NCI-H524 treated with DMSO at 0.1 percent for 48 hours (cell line): Measurements from ENCODE around the gene SHROOM3.
"Not testable (repeated sequence)": the region's sequence is repeated elsewhere in the genome, so short reads cannot be mapped to it uniquely, and the experiment has no call there.

Experiments
- DNase-seq: peaks from one replicate; lab custom pipeline; 2025; lab: John Stamatoyannopoulos, UW

Gene SHROOM3

DNA sequence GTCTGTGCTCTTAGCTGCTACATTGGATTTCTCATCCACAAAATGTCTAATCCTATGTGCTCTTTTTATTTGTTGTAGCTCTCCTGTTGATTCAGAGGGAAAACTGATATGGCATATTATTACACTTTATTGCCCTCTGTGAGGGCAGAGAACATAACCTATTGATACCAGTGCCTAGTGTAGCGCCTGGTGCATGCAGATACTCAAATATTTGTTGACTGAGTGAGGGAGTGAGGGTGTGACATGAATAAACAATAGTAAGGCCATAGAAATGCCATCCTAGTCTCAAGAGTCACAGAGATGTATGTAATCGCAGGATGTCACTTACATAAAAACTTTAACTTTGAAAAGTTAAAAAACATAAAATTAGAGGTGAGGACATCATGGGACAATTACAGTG is 159.1 kb downstream of the SHROOM3 start:
- no peak for DNase-seq

DNA sequence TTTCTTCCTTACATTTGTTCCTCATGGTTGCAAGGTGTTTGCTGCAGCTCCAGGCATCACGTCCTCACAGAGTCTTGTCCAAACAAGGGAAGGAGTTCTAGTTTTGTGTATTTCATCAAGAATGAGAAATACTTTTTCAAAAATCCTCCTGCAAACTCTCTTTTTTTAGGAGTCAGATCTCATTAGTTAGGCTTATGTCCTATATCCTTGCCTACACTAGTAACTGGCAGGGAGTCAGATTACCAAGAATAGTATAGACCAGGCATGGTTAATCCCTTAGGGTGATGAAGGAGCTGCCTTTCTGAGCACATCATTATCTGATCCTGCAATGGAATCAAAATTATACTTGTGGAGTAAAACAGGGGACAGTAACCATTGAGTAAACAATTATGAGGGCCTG is 160.4 kb downstream of the SHROOM3 start:
- DNase-seq = no peak

DNA sequence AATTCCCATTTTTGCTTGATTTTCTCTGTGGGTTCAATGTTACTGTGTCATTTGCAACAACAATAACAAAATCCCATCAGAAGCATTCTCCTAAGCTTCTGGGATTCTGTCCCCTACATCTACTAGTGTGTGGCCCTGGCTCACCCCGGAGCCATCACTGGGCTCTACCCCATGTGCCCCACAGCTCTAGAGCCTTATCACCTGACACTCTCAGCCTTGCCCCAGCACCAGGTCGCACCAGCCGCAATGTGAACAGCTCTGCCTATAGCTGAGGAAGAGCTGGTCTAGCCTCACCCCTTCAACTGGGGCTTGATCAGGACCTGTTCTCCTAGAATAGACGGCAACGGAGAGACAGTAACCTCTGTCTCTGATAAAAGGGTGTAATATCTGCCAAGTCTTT is 161.7 kb downstream of the SHROOM3 start:
- DNase-seq = no peak

DNA sequence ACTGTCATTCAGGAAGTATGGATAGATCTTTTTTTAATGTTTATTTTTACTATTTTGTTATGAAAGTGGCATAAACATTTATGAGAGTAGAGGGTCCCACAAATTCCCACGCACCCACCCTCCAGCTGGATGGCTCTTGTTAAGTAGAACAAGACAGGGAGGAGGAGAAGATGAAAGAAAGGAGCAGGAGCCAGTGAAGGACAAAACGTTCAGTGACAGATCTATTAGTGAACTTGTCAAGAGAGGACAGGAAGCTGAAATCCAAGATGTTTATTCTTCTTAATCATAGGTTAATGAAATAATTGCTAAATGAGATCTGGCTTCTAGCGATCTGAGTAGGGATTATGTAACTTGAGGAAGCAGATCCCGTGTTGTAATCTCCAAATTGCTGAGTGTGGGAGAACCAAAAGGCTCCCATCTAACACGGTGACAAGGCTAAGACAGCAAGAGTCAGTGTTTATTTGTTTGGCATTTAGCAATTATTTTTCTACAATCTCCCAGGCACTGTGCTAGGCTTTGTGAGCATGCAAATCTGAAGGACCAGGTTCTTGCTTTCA is 162.5 kb downstream of the SHROOM3 start:
- DNase-seq = no peak

DNA sequence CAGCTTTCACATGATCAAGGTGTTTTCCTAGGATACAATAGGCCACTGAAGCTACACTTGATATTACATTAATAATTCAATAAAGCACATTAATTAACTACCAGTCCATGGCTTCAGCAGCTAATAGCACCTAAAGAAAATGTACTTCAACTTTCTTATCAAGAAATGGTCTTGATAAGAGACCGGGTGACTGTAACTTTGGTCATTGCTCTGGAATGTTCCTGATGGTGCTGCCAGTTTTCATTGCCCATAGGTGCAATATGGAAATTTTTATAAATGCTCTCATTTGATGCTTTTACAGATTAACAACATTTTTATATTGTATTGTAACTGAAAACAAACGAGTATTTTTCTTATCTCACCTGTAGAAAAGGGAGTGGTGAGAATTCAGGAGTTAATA is 165.4 kb downstream of the SHROOM3 start:
- no peak for DNase-seq

DNA sequence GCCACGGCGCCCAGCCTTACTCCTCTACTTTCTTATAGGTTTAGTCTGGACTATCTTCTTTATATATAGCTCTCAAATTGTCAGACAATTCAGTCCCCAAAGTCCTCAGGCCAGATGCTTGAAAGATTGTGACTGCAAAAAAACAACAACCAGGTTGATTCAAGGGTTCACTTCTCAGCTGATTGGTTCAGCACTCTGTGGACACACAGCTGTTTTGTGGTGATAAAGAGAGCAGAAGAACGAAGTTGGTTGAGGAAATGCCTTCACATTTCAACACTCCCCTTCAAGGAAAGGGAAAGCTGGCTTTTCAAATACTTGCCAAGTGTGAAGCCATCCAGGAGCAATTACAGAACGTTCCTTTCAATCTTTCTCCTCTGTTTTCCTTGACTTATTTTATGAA is 166.8 kb downstream of the SHROOM3 start:
- DNase-seq = no peak

DNA sequence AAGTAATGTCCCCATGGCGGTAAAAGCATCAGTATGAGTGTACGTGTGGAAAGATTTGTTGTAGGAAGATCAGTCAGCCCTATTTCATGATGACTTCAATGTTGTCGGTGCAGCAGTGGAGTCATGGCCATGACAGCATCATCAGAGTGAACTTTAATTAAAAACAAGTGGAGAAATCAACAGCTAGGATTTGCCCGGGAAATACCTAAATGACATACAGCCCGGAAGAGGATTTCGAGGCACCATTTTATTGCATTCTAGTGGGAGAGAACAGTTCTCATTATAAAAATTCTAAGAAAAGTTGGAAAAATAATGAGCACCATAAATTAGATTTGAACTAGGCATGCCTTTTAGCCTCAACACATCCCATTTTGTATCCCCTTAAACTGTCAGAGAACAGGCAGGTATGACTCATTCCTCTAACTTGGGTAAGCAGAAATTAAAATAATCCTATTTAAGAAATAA is 170.1 kb downstream of the SHROOM3 start:
- no peak for DNase-seq

DNA sequence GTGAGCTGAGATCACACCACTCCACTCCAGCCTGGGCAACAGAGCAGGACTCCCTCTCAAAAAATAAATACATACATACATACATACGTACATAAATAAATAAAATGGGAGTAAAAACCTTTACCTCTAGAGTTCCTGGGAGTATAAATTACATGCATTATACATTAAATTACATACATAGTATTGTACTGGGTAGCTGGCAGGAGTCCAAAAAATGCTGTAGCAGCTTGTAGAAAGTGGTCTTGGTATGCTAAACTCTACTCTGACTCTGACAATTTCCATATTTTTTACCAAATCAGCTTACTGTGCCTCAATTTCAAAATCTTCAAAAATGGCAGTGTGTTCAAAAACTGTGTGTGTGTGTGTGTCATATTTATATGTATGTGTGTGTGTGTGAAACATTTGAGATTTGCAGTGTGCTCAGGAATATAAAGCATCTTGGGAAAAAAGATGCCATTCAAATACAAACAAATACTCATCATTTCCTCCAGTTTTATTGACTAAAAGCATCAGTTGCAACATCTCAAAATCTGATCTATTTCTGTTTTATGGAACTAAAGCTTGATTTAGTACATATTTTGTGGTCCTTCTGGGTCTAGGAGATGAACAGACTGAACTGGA is 171.7 kb downstream of the SHROOM3 start:
- no peak for DNase-seq

DNA sequence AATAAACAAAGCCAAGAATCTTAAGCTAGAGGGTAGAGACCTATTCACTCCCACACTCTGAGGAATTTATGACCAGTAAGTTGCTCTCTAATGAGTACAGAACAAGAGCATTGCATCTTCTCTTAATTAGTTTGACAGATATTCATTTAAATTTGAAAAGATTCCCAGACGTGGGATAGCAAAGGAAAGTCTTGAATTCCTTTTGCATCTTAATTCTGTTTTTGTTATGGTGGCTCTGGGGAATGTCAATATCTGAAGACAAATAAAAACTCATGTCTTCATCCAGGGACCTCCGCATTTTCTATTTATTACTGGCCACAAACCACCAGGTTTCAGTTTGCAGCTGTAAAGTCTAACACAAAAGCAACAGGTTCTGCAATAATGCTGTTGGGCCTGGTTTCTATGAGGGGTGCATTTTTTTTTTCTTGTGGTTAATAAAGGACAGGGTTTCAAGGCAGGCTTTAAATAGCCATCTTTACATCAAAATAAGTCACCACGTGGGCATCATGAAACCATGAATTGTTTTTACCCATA is 172.3 kb downstream of the SHROOM3 start:
- DNase-seq = no peak

DNA sequence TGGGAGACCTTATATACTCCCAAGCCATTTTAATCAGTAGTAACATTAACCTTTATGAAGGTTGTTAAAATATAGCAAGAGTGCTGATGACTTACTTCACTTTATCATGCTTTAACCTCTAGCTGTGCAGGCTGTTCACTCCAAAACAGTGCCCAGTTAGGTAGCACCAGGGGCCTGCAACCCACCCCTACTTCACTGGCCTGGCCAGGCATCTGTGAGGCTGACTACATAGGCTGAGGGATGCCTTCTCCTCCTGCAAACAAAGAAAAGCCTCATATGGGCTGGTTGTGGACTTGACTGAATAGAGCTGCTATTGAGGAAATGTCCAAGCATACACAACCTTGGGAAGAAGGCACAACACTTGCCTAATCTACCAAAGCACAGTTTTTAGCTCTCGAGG is 172.8 kb downstream of the SHROOM3 start:
- no peak for DNase-seq

DNA sequence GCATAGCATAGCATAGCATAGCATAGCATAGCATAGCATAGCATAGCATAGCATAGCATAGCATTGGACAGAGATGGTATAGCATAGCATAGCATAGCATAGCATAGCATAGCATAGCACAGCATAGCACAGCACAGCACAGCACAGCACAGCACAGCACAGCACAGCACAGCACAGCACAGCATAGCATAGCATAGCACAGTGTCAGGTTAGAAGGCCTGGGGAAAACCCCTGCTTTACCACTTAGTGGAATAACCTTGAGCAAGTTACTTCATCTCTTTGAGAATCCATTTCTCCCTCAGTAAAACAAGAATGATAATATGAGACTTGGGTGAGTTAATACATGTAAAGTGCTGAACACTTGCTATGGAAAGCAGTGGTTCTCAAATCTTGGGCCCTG is 173.5 kb downstream of the SHROOM3 start:
- DNase-seq = not testable (repeated sequence)

DNA sequence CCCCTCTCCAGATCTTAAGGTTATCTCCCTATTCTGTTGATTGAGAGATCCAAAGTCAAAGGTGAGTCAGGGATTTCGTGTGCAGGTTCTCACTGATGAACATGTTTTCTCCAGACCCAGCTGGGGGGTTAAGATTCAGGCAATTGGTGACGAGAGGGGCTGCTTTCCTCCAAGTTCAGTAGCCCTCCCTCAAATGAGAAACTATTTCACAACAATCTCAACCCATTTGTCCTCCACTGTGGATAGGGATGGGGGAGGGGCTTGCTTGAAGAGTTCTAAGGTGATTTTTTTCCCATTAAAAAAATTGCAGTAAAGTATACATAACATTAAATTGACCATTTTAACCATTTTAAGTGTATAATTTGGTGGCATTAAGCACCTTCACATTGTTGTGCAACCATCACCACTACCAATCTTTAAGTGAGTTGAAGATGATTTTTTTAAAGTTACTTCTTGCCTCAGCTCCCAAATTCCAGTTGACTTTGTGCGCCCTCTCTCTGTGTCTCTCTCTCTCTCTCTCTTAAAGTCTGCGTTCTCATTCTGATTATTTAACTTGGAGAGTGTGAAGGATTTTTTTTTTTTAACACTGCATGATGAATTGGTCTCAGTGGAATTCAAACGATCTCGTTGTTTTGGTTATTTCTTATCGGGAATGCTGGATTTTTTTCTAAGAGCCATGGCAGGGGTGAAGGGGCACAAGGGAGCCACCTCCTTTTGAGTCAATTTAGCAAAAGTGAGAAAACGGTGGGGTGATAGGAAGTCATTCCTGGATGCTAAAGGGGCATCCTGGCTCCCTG is 175.9 kb downstream of the SHROOM3 start:
- DNase-seq = no peak

DNA sequence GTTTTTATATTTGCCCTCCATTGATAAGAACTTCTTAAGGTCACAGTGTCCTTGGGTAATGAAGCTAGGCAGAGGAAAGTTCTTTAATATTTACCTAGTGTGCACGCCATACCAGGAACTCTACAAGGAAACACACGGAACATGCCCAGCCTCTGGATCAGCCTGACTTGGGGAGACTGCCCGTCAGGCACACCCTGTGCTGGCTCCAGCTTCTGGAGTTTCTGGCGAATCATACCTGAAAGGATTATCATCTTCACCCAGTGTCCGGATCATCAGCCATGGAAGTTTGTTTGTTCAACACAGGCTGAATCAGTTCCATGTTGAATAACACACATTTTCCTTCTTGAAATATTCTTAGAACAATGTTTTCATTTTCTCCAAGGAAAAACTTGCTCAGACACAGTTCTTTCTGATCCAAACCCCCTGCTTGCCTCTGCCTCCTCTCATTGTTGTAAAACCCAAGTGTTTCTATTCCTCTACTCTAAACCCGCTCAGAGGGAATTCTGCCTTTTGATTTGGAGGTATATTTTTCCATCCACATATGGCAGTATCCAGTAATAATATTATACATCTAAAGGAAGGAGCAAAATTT is 176.7 kb downstream of the SHROOM3 start:
- DNase-seq = no peak

DNA sequence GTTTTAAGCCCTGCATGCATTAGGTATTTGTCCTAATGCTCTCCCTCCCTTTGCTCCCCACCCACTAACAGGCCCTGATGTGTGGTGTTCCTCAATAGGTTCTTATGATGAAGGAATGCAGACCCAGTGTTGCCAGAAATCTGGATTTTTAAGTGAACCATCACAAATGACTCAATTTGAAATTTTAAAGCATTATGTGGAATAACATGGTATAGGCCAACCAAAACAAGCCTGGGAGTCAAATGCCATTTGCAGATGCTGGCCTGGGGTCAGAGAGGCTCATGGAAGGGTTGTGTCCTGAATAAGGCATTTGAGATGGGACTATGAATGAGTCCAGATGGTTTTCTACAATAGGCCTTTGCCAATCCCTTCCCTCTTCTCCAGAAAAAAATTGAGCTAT is 179.6 kb downstream of the SHROOM3 start:
- DNase-seq = no peak

DNA sequence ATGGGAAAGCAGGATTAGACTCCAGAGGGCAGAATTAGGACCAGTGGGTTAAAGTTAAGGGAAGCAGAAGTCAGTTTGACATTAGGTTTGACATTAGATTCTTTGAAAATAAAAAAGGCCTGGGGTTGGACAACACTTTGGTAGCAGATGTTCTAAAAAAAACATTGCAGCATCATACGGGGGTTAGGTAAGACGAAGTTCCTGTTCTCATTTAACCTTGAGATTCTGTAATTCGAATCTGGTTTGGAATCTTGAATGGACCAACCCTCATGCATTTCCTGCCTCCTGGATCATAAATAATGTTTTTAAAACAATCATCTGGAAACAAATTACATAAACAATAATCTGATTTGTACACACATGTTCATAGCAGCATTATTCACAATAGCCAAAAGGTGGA is 181.0 kb downstream of the SHROOM3 start:
- DNase-seq = no peak

DNA sequence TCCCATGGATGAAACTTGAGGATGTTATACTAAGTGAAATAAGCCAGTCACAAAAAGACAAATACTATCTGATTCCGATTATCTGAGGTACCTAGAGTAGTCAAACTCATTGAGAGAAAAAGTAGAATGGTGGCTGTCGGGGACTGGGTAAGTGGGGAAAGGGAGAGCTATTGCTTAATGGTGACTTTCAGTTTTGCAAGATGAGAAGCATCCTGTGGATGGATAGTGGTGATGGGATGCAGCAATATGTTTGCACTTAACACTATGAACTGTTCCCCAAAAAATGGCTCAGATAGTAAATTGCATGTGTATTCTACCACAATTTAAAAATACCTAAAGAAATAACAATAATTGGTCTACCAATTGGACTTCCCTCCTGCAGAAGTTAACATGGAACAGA is 181.5 kb downstream of the SHROOM3 start:
- DNase-seq = no peak

DNA sequence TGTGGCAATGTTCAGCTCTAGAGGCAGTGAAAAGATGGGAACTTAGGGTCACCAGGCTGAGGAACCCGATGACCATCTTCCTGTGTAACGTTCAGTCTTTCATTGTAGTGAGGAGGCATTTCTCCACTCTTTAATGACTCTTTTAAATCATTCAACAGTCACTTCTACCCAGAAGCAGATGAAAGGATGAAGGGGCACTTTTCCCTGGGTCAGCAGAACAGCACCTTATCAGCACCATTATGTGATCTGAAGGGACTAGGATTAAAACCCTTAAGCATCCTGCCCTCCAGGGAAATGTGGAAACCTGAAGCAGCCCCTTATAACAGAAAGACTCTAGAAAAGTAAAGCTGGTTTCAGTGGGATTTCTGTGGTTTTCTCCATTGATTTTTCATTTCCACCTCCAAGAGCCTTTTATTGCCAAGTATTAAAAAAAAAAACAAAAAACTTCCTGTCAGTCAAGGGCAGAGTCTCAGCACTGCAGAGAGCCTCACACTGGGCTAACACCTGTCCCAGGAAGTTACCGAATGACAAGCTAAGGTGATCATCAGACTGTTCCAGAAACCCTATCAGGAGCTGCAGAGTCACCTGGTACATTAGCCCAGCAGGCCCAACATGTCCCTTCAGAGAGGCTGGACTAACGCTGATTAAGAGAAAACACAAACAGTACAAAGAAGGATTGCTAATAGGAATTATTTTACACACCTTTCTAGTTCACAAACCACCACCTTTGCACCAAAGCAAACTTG is 185.9 kb downstream of the SHROOM3 start:
- DNase-seq = no peak

DNA sequence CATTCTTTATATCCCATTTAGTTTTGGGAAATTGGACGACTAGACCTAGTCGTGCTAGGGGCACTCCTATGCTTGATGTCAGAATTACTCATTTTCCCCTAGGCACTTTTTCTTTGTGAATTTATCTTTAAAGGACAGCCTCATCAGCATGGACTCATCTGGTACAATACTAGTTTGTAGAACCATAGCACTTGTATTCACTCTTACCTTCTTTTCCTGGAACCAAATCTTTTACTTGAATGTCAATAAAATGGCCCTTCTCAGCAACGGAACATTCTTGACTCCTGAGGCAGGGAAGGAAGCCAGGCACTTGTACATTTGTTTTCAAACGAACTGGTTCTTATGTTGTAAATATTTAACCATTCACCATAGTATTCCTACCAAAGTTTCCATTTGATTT is 187.1 kb downstream of the SHROOM3 start:
- DNase-seq = no peak

DNA sequence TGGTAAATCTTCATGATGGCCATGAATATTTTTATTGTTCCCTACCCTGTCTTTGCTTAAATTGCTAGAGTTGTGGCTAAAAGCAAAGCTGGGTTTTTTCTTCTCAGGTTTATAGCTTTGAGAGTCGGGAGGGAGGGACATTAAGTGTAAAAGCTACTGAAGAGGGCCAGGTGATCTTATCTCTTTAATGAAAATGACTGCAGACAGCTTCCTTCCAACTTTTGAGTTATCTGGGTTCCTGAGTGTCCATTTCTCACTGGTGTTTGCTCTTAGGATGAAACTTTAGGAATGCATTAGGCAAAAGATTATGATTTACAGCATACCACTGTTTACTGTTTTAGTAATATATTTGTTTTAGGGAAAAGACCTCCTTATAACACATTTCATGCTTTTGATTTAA is 187.7 kb downstream of the SHROOM3 start:
- no peak for DNase-seq

DNA sequence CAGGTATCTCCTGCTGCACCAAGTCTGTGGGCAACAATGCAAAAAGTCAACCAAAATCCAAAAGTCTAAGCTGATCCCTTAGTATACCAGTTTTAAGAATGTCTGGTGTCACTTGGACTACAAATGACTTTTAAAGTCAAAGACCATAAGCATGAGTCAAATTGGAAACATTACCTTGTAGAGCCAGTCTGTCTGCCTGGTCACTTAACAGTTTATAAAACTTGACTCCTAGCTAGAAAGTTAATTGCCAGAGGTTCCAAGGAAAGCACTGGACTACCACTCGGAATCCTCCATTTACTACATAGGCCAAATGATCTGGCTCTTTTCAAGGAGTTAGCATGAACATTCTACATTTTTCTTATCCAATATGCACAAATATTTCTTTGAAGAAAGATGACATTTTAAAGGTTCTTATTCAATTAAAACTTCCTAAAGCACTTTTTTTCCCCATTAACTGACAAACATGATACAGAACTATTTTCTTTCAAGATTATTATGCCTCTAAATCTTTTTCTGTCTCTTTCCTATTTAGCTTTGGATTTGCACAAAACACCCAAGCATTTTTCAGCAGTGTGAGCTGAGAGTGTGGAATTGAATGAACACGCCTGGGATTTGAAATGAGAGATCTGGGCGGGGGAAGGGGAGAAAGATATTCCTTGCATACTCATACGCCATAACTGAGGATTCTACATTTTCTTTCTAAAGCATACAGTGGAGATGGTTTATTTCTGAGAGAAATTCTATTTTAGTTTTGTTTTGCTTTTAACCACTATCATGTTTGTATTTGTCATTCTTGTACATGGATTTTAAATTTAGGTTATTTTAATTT is 188.4 kb downstream of the SHROOM3 start:
- DNase-seq = no peak

DNA sequence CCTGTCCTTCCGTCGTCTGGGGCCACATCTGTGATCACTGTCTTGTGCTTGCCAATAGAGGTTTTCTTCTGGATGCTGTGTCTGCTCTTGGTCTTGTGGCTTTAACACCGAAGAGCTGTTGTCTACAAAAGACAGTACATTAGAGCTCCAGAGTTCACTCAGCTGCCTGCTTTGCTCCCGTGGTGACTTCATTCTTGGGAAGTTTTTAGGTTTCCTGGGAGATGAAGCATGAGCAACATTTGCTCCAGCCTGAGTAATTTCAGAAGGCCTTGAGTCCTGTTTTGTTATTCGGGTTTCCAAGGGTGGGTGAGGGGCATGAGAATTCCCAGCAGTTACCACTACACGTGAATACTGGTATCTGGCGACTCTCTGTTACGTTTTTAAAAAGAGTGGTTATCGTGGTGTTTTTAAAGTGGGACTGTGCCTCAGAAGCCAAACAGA is 189.2 kb downstream of the SHROOM3 start:
- no peak for DNase-seq
